Glutamatergic neuron (in vitro differentiated cells): ENCODE data around the gene AHCYL2. TPM values are rescaled to one million over a fixed set of nuclear protein-coding genes. Genes with fewer than 3 reads are reported as not detected.

Experiments
- DNase-seq: peaks from one replicate; pipeline ENCODE4 v3.0.0; 2022
- H3K27ac Mint-ChIP-seq: one replicate; pipeline ENCODE4 v1.8.0; 2020; ENCODE audit warnings: mild to moderate bottlenecking, mixed read lengths, inconsistent platforms; ENCODE audit not compliant: unreplicated experiment
- H3K27me3 Mint-ChIP-seq: one replicate; pipeline ENCODE4 v1.8.0; 2020; ENCODE audit warnings: mild to moderate bottlenecking, moderate library complexity, mixed read lengths, inconsistent platforms; ENCODE audit not compliant: unreplicated experiment
- H3K36me3 Mint-ChIP-seq: one replicate; pipeline ENCODE4 v1.8.0; 2020; ENCODE audit warnings: mild to moderate bottlenecking, mixed read lengths, inconsistent platforms; ENCODE audit not compliant: unreplicated experiment
- H3K4me1 Mint-ChIP-seq: one replicate; pipeline ENCODE4 v1.8.0; 2020; ENCODE audit warnings: mild to moderate bottlenecking, low read depth, mixed read lengths, inconsistent platforms; ENCODE audit not compliant: unreplicated experiment
- H3K4me3 Mint-ChIP-seq: one replicate; pipeline ENCODE4 v1.8.0; 2020; ENCODE audit warnings: mild to moderate bottlenecking, mixed read lengths, inconsistent platforms; ENCODE audit not compliant: unreplicated experiment
- H3K9me3 Mint-ChIP-seq: one replicate; pipeline ENCODE4 v1.8.0; 2020; ENCODE audit warnings: mild to moderate bottlenecking, moderate library complexity, mixed read lengths, inconsistent platforms; ENCODE audit not compliant: unreplicated experiment
- total RNA-seq: library from RNA; stranded (reverse); fragmentation: NEBNext Ultra II Directional; extraction: Animal tissue kit (Norgen Biotek cat#: 25700); gene quantifications from one replicate; pipeline ENCODE4 v1.2.1, GENCODE V29; 2021; ENCODE audit not compliant: unreplicated experiment
- TF ChIP-seq, protein P1 (sequence below): fragments of 200-600 bp; sonication (generic); IDR thresholded peaks from one replicate; pipeline ENCODE4 v1.5.0; 2021; ENCODE audit not compliant: partially characterized antibody, unreplicated experiment

The AHCYL2 gene
- total RNA-seq, 1 donor from 2014 or later, result 16.8 TPM

DNA sequence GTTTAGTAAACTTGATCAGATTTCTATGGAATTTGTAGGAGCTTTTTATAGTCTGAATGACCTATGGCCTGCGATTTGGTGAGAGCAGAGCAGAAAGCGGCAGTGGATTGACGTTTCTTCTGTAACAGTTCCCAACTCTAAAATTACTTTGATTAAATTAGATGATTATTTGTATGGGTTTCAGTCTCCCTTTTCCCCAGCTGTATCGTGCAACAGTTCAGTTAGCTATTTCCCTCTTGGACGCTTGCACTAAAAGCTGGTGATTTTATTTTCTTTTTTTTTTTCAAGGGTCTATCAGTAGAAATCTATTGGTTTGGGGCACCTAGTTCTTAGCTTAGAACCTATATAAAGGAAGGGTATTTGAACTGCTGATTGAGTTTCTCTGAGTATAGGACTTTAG is 6.8 kb downstream of the AHCYL2 start:
- no peak for DNase-seq
- Mint-ChIP-seq H3K27me3 (peaks cover 2% of the 10 kb centered on the region), H3K27ac (no peak overlapping the region), H3K4me1 (no peaks in the 10 kb centered on the region), H3K36me3 (no peaks in the 10 kb centered on the region), H3K4me3 (no peak overlapping the region), H3K9me3 (no peaks in the 10 kb centered on the region)
- TF ChIP-seq, protein P1, sequence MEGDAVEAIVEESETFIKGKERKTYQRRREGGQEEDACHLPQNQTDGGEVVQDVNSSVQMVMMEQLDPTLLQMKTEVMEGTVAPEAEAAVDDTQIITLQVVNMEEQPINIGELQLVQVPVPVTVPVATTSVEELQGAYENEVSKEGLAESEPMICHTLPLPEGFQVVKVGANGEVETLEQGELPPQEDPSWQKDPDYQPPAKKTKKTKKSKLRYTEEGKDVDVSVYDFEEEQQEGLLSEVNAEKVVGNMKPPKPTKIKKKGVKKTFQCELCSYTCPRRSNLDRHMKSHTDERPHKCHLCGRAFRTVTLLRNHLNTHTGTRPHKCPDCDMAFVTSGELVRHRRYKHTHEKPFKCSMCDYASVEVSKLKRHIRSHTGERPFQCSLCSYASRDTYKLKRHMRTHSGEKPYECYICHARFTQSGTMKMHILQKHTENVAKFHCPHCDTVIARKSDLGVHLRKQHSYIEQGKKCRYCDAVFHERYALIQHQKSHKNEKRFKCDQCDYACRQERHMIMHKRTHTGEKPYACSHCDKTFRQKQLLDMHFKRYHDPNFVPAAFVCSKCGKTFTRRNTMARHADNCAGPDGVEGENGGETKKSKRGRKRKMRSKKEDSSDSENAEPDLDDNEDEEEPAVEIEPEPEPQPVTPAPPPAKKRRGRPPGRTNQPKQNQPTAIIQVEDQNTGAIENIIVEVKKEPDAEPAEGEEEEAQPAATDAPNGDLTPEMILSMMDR, result no peak

DNA sequence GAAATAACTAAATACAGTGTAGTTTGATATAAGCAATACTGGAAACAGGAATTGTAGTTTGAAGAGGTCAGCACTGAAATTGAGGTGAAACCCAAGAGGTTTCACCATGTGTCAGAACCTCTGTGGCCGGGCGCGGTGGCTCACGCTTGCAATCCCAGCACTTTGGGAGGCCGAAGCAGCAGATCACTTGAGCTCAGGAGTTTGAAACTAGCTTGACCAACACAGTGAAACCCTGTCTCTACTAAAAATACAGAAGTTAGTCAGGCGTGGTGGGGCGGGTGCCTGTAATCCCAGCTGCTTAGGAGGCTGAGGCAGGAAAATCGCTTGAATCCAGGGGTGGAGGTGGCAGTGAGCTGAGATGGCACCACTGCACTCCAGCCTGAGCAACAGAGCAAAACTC is 13.7 kb downstream of the AHCYL2 start:
- no peak for DNase-seq
- Mint-ChIP-seq H3K36me3 (no peaks in the 10 kb centered on the region), H3K4me1 (no peaks in the 10 kb centered on the region), H3K9me3 (no peaks in the 10 kb centered on the region), H3K27me3 (peaks cover 2% of the 10 kb centered on the region), H3K27ac (no peak overlapping the region), H3K4me3 (no peak overlapping the region)
- TF ChIP-seq, protein P1, result no peak

DNA sequence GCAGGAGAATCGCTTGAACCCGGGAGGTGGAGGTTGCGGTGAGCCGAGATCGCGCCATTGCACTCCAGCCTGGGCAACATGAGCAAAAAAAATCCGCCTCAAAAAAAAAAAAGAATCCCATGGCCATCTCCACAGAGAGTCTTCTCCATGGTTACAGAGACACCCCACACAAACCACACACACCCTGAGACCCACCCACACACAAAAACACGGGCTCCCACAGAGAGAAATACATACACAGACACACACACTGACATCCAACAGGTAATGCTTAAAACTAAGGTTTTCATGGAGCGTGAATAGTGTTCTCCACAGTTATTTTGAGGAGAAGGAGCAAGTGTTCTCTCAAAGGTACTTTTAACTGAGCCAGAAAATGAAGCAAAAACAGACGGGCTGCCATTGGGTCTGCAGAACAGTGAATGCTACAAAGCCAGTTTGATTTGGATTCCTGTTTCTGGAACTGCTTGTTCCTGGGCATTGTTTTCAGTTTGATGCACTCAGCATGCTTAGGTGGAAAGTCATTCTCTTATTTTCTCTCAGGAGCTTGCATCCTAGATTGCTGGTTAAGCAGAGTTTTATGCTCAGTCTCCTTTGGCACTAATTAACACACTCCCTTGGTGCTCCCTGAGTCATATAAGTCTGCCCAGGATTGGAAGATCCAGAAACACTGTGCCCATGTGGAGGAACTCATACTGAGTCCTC is 15.4 kb downstream of the AHCYL2 start:
- TF ChIP-seq, protein P1, result no peak
- H3K4me1 Mint-ChIP-seq, result no peaks in the 10 kb centered on the region
- no peak overlapping the region for H3K27ac Mint-ChIP-seq
- H3K9me3 Mint-ChIP-seq, result peaks cover 4% of the 10 kb centered on the region
- no peaks in the 10 kb centered on the region for H3K36me3 Mint-ChIP-seq
- H3K4me3 Mint-ChIP-seq, result no peak overlapping the region
- peaks cover 2% of the 10 kb centered on the region for H3K27me3 Mint-ChIP-seq
- DNase-seq, result no peak

DNA sequence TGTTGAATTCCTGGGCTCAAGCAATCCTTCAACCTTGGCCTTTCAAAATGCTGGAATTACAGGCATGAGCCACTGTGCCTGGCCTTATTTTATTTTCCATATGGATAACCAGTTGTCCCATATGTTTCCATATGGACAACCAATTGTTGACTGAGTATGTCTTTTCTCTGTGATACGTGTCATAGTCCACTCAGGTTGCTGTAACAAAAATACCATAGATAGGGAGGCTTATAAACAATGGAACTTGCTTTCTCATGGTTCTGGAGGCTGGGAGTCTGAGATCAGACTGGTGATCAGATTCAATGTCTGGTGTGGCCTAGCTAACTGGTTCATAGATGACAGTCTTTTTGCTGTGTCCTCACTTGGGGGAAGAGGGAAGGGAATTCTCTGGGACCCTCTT is 19.4 kb downstream of the AHCYL2 start:
- DNase-seq, result no peak
- H3K4me1 Mint-ChIP-seq, result no peaks in the 10 kb centered on the region
- H3K27ac Mint-ChIP-seq, result no peak overlapping the region
- H3K36me3 Mint-ChIP-seq, result no peaks in the 10 kb centered on the region
- peaks cover 4% of the 10 kb centered on the region for H3K9me3 Mint-ChIP-seq
- TF ChIP-seq, protein P1, result no peak
- no peaks in the 10 kb centered on the region for H3K27me3 Mint-ChIP-seq
- no peak overlapping the region for H3K4me3 Mint-ChIP-seq

DNA sequence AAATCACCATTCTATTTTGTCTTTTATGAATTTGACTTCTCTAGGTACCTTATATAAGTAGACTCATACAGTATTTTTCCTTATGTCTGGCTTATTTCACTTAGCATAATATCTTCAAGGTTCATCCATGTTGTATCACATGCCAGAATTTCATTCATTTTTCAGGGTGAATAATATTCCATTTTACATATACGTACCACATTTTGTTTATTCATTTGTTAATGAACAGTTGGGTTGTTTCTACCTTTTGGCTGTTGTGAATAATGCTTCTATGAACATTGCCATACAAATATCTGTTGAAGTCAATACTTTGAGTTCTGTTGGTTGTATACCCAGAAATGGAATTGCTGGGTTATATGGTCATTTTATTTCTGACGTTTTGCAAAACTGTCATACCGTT is 20.7 kb downstream of the AHCYL2 start:
- Mint-ChIP-seq H3K9me3 (peaks cover 4% of the 10 kb centered on the region), H3K4me1 (no peaks in the 10 kb centered on the region), H3K27ac (no peak overlapping the region), H3K36me3 (no peaks in the 10 kb centered on the region), H3K4me3 (no peak overlapping the region), H3K27me3 (no peaks in the 10 kb centered on the region)
- no peak for DNase-seq
- TF ChIP-seq, protein P1, result no peak
